ENCODE data around the gene PASD1.

The PASD1 gene

GRCh38 chrX:151700581-151700980 is 137.1 kb downstream of the PASD1 start:
- no peak overlapping the region for H3K4me3 Mint-ChIP-seq
- H3K27ac Mint-ChIP-seq: no peak overlapping the region
- H3K4me1 Mint-ChIP-seq: no peaks in the 10 kb centered on the region
- H3K9me3 Mint-ChIP-seq: no peaks in the 10 kb centered on the region
- ATAC-seq (ENCODE audit: low read depth) (no peak), DNase-seq (ENCODE audit: low spot score in 2 of 2) (no peak)
- H3K36me3 Mint-ChIP-seq: no peaks in the 10 kb centered on the region
- H3K27me3 Mint-ChIP-seq: peaks cover 3% of the 10 kb centered on the region

GRCh38 chrX:151701071-151701470 is 137.6 kb downstream of the PASD1 start:
- Mint-ChIP-seq H3K27me3 (peaks cover 3% of the 10 kb centered on the region), H3K4me1 (no peaks in the 10 kb centered on the region), H3K9me3 (no peaks in the 10 kb centered on the region), H3K27ac (no peak overlapping the region), H3K4me3 (no peak overlapping the region), H3K36me3 (no peaks in the 10 kb centered on the region)
- ATAC-seq (ENCODE audit: low read depth) (no peak), DNase-seq (ENCODE audit: low spot score in 2 of 2) (no peak)

- Mint-ChIP-seq H3K4me1 (no peaks in the 10 kb centered on the region), H3K4me3 (no peak overlapping the region), H3K36me3 (no peaks in the 10 kb centered on the region), H3K27me3 (peaks cover 3% of the 10 kb centered on the region), H3K9me3 (no peaks in the 10 kb centered on the region), H3K27ac (no peak overlapping the region)
- ATAC-seq (ENCODE audit: low read depth): no peak
- DNase-seq (ENCODE audit: low spot score in 2 of 2): no peak
Observed at GRCh38 chrX:151701531-151701930, 138.1 kb downstream of the PASD1 start.

GRCh38 chrX:151702026-151702714 is 138.7 kb downstream of the PASD1 start:
- no peak for ATAC-seq (ENCODE audit: low read depth)
- Mint-ChIP-seq H3K36me3 (no peaks in the 10 kb centered on the region), H3K4me3 (no peak overlapping the region), H3K27me3 (peaks cover 2% of the 10 kb centered on the region), H3K4me1 (no peaks in the 10 kb centered on the region), H3K27ac (no peak overlapping the region), H3K9me3 (no peaks in the 10 kb centered on the region)
- no peak for DNase-seq (ENCODE audit: low spot score in 2 of 2)

- no peak for DNase-seq (ENCODE audit: low spot score in 2 of 2)
- Mint-ChIP-seq H3K27me3 (peaks cover 2% of the 10 kb centered on the region), H3K4me3 (no peak overlapping the region), H3K9me3 (no peaks in the 10 kb centered on the region), H3K4me1 (no peaks in the 10 kb centered on the region), H3K36me3 (no peaks in the 10 kb centered on the region), H3K27ac (no peak overlapping the region)
- ATAC-seq (ENCODE audit: low read depth): no peak
Observed at GRCh38 chrX:151702741-151703340, 139.4 kb downstream of the PASD1 start.

GRCh38 chrX:151703487-151703886 is 140.0 kb downstream of the PASD1 start:
- H3K4me3 Mint-ChIP-seq: no peak overlapping the region
- peaks cover 2% of the 10 kb centered on the region for H3K27me3 Mint-ChIP-seq
- H3K4me1 Mint-ChIP-seq: no peaks in the 10 kb centered on the region
- ATAC-seq (ENCODE audit: low read depth) (no peak), DNase-seq (ENCODE audit: low spot score in 2 of 2) (no peak)
- no peak overlapping the region for H3K27ac Mint-ChIP-seq
- H3K36me3 Mint-ChIP-seq: no peaks in the 10 kb centered on the region
- no peaks in the 10 kb centered on the region for H3K9me3 Mint-ChIP-seq

GRCh38 chrX:151704041-151704663 is 140.7 kb downstream of the PASD1 start:
- H3K9me3 Mint-ChIP-seq: no peaks in the 10 kb centered on the region
- peaks cover 2% of the 10 kb centered on the region for H3K27me3 Mint-ChIP-seq
- H3K27ac Mint-ChIP-seq: no peak overlapping the region
- H3K4me3 Mint-ChIP-seq: no peak overlapping the region
- DNase-seq (ENCODE audit: low spot score in 2 of 2) (no peak), ATAC-seq (ENCODE audit: low read depth) (no peak)
- H3K4me1 Mint-ChIP-seq: no peaks in the 10 kb centered on the region
- no peaks in the 10 kb centered on the region for H3K36me3 Mint-ChIP-seq

- ATAC-seq (ENCODE audit: low read depth) (no peak), DNase-seq (ENCODE audit: low spot score in 2 of 2) (no peak)
- Mint-ChIP-seq H3K36me3 (no peaks in the 10 kb centered on the region), H3K4me3 (no peak overlapping the region), H3K9me3 (no peaks in the 10 kb centered on the region), H3K27me3 (peaks cover 3% of the 10 kb centered on the region), H3K27ac (no peak overlapping the region), H3K4me1 (no peaks in the 10 kb centered on the region)
Observed at GRCh38 chrX:151708821-151709220, 145.3 kb downstream of the PASD1 start.

- H3K36me3 Mint-ChIP-seq: no peaks in the 10 kb centered on the region
- H3K27me3 Mint-ChIP-seq: peaks cover 4% of the 10 kb centered on the region
- no peak for DNase-seq (ENCODE audit: low spot score in 2 of 2)
- no peak for ATAC-seq (ENCODE audit: low read depth)
- H3K4me1 Mint-ChIP-seq: no peaks in the 10 kb centered on the region
- H3K4me3 Mint-ChIP-seq: no peak overlapping the region
- H3K27ac Mint-ChIP-seq: no peak overlapping the region
- H3K9me3 Mint-ChIP-seq: no peaks in the 10 kb centered on the region
Observed at GRCh38 chrX:151710457-151710856, 147.0 kb downstream of the PASD1 start.

- ATAC-seq (ENCODE audit: low read depth) (no peak), DNase-seq (ENCODE audit: low spot score in 2 of 2) (no peak)
- H3K27ac Mint-ChIP-seq: no peak overlapping the region
- H3K4me3 Mint-ChIP-seq: no peak overlapping the region
- no peaks in the 10 kb centered on the region for H3K4me1 Mint-ChIP-seq
- no peaks in the 10 kb centered on the region for H3K9me3 Mint-ChIP-seq
- no peaks in the 10 kb centered on the region for H3K36me3 Mint-ChIP-seq
- peaks cover 3% of the 10 kb centered on the region for H3K27me3 Mint-ChIP-seq
Observed at GRCh38 chrX:151711154-151711553, 147.7 kb downstream of the PASD1 start.

- ATAC-seq (ENCODE audit: low read depth): no peak
- Mint-ChIP-seq H3K27ac (no peak overlapping the region), H3K27me3 (peaks cover 3% of the 10 kb centered on the region), H3K9me3 (no peaks in the 10 kb centered on the region), H3K36me3 (no peaks in the 10 kb centered on the region), H3K4me1 (no peaks in the 10 kb centered on the region), H3K4me3 (no peak overlapping the region)
- no peak for DNase-seq (ENCODE audit: low spot score in 2 of 2)
Observed at GRCh38 chrX:151711787-151712186, 148.3 kb downstream of the PASD1 start.

GRCh38 chrX:151712253-151712652 is 148.8 kb downstream of the PASD1 start:
- ATAC-seq (ENCODE audit: low read depth): no peak
- H3K4me3 Mint-ChIP-seq: no peak overlapping the region
- DNase-seq (ENCODE audit: low spot score in 2 of 2): no peak
- H3K4me1 Mint-ChIP-seq: no peaks in the 10 kb centered on the region
- no peaks in the 10 kb centered on the region for H3K36me3 Mint-ChIP-seq
- peaks cover 3% of the 10 kb centered on the region for H3K27me3 Mint-ChIP-seq
- no peak overlapping the region for H3K27ac Mint-ChIP-seq
- H3K9me3 Mint-ChIP-seq: no peaks in the 10 kb centered on the region

- ATAC-seq (ENCODE audit: low read depth): no peak
- no peak for DNase-seq (ENCODE audit: low spot score in 2 of 2)
Observed at GRCh38 chrX:151713849-151714248, 150.4 kb downstream of the PASD1 start.

GRCh38 chrX:151714362-151714761 is 150.9 kb downstream of the PASD1 start:
- Mint-ChIP-seq H3K4me1 (no peaks in the 10 kb centered on the region), H3K36me3 (no peaks in the 10 kb centered on the region), H3K4me3 (no peak overlapping the region), H3K9me3 (no peaks in the 10 kb centered on the region), H3K27ac (no peak overlapping the region), H3K27me3 (peaks cover 4% of the 10 kb centered on the region)
- DNase-seq (ENCODE audit: low spot score in 2 of 2) (no peak), ATAC-seq (ENCODE audit: low read depth) (no peak)

More at GRCh38 chrX:151713849-151714248, 150.4 kb downstream of the PASD1 start:
- Mint-ChIP-seq H3K9me3 (no peaks in the 10 kb centered on the region), H3K4me1 (no peaks in the 10 kb centered on the region), H3K36me3 (no peaks in the 10 kb centered on the region), H3K4me3 (no peak overlapping the region), H3K27me3 (peaks cover 4% of the 10 kb centered on the region), H3K27ac (no peak overlapping the region)
